HS-27A (cell line): ENCODE measurements around the gene PPDPF.
"Not testable (repeated sequence)": the region's sequence is repeated elsewhere in the genome, so short reads cannot be mapped to it uniquely, and the experiment has no call there.

Source experiments
- DNase-seq: peaks from one replicate; pipeline ENCODE4 v3.0.0-alpha.2; 2012; ENCODE audit warnings: low read depth, missing footprints

The PPDPF gene

GRCh38 chr20:63520504-63520933, at the start of gene PPDPF:
PPDPF (plus strand) TSS chr20:63520765; CDS start chr20:63521309, 544 bp downstream.
- DNase-seq, result peak; percentile 41

DNA sequence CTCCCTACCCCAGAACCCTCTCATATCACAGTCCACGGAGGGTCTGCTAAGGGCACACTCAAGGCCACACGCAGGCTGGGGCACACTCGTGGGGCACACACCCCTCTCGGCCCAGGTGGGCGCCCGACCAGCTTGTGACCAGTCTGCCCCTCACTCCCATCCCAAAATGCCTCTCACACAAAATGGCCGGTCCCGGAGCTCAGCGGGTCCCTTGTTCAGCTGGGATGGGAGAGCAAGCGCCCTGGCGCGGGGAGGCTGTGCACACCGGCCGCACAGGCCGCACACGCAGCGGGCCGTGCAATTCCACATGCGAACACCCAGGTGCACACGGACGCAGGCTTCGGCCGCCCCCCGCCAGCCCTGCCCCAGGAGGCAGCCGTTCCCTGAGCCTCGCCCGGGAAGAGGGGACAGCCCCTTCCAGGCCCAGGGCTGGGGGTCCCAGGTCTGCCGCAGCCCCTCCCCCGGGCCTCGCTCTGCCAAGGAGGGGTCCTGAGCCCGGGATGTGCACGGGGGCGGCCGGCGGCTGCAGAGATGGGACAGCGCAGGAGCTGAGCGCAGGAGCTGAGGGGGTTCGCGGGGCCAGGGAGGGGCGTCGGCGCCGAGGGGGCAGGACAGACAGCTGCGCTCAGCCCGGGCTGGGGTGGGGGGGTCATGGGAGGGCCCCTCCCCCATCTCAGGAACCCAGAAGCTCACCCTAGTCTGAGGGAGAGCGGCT, 49.4 kb upstream of the PPDPF start:
- DNase-seq, result no peak

GRCh38 chr20:63471717-63471980, 48.9 kb upstream of the PPDPF start:
- DNase-seq, result no peak

DNA sequence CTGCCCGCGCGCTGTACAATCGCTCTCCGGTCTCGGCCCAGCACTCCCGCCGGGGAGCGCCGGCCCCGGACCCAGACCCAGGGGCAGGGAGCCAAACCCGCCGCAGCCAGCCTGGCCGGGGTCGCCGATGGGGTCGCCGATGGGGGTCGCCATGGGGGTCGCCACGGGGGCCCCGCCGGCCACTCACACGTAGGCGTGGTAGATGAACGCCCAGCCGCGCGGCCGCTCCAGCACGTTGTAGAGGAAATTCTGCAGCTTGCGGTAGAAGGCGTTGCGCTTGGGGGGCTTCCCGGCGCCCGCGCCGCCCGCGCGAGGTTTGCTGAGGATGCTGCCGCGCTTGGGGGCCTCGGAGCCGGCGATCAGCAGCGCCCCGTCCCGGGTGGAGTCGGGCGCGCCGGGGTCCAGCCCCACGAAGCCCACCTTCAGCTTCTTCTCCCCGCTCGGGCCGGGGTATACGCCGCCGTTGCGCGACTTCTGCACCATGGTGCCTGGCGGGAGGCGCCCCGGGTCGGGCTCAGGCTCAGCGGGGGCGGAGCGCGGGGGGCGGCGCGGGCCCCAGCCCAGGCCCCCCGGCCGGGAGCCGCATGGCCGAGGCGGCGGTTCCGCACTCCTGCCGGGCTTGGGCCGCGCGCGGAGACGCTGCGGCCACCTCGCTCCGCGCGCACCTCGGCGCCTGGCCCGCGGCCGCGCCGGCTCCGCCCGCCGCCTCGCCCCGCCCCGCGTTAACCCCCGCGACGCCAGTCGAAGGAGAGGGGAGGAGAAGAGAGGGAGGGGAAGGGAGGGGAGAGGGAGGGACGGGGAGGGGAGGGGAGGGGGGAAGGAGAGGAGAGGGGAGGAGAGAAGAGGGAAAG, 48.4 kb upstream of the PPDPF start, which contains the start of gene KCNQ2:
TSS of gene KCNQ2 (minus strand) at position 675 of the 851 bp plus-strand sequence. CDS start at position 483, 192 bp downstream.
- no peak for DNase-seq

DNA sequence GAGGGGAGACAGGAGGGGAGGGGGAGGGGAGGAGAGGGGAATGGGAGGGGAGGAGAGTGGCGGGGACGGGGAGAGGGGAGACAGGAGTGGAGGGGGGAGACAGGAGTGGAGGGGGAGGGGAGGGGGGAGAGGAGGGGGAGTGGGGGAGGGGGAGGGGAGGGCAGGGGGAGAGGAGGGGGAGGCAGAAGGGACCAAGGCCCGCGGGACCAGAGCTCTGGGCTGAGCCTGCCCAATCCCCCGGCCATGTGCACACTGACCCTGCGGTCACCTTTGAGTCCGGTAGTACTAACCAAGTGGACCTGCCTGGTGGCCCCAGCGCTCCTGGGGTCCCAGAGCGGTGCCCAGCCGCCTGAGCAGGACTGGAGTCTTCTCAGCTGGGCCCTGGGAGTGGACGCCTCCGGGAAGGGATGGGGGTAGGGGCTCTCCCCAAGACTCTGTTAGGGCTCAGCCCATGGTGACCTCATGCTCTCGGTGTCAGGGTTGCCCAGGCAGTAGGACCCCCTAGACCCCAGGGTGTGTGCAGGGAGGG, 47.6 kb upstream of the PPDPF start:
- DNase-seq, result no peak

DNA sequence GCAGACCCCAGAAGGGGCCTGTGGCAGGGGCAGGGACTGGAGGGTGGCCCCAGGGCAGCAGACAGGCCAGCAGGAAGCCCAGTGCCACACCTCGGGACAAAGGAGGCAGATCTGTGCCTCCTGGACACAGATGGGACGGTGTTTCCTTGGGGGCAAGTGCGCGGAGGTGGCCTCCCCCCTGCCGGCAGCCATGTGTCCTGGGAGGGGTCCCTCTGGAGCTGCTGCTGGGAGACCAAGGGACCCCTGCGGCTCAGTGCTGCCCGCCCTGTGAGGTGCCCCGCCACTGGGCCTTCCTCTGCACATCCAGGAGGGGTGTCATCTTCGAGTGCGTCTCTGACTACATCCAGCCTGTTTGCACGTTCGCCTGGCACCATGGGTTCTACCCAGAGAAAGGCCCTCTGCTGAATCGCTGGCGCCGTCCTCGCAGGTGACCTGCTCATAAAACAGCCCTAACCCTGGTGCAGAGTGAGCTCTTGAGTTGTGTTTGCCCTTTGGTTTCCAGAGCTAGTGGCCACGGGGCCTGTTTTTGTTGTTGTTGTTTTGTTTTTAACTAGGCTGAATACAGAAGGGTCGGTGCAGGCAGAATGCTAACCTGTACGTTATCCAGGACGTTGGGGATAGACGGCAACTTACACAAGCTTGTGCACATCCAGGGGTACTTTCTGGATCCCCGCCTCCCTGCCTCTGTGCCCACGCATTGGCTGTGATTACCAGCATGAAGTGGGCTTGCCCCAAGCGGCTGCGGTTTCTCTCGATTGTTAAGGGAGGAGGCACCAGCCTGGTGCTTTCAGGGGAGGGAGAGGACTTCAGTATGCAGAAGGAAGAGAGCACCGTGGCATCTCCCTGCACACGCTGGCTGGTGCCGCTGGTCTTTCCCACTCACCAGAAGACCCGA, 46.8 kb upstream of the PPDPF start:
- no peak for DNase-seq

- no peak for DNase-seq
Observed at GRCh38 chr20:63475209-63475608, 45.4 kb upstream of the PPDPF start.

- no peak for DNase-seq
Observed at GRCh38 chr20:63477061-63477616, 43.4 kb upstream of the PPDPF start.

GRCh38 chr20:63477944-63478343, 42.6 kb upstream of the PPDPF start:
- no peak for DNase-seq

DNA sequence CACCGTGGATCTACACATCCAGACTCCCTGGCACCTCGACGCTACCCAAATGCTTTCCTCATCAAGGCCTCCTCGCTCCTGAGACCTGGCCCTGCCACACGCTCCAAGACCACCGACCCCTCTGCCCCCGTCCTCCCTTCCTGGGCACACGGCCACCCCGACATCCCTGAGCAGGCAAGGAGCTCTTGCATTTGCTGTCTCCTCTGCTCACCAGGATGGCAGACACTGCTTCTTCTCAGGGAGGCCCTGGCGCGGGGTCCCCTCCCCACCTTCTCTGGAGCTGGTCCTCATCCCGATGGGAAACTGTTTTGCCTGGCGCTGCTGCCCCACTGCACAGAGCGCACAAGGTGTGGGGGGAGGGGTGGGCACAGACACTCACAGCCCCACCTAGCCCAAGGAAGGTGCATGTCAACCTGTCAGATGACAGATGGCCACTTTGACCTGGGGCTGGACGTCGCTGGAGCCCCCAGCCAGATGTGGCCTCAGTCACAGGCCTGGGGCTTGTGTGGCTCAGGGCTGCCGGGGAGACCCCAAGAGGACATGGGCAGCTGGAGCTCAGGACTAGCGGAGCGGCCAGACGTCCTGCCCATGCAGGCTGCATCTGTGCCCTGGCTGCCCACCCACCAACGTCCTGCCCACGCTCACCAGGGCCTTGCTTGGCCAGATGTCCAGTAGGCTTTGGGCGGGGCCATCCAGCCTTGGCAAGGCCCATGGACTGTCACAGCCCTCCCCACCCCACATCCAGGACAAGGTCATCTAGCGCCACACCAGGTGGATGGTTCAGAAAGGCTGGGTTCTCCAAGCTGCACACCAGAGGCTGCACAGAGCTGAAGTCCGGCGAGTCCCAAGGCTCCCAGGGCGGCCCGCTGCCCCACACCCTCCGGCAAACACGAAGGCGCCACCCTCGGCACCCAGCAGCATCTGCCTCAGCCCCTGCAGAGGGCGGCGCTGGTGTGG, 41.9 kb upstream of the PPDPF start:
- no peak for DNase-seq

DNA sequence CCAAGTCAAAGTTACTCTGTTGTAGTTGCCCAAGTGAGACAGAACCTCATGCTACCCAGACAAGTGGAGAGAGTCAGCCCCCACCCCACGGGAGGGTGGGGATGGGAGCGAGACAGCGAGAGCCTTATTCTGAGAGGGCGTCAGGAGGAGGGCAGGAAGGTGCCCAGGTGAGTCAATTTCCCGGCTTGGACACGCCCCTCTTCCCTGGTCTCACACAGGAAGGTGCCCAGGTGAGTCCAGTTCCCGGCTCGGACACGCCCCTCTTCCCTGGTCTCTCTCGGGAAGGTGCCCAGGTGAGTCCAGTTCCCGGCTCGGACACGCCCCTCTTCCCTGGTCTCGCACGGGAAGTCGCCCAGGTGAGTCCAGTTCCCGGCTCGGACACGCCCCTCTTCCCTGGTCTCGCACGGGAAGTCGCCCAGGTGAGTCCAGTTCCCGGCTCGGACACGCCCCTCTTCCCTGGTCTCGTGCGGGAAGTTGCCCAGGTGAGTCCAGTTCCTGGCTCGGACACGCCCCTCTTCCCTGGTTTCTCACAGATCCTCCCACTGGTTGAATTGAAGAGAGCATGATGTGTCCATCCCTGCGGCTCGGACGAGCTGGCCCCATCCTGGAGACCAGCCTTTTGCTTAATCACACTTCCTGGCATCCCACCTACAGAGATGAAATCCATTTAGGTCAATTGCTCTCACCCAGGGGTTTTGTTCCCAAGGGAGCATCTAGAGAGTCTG, 40.7 kb upstream of the PPDPF start:
- DNase-seq, result not testable (repeated sequence)

- no peak for DNase-seq
Observed at GRCh38 chr20:63481503-63481902, 39.1 kb upstream of the PPDPF start.

DNA sequence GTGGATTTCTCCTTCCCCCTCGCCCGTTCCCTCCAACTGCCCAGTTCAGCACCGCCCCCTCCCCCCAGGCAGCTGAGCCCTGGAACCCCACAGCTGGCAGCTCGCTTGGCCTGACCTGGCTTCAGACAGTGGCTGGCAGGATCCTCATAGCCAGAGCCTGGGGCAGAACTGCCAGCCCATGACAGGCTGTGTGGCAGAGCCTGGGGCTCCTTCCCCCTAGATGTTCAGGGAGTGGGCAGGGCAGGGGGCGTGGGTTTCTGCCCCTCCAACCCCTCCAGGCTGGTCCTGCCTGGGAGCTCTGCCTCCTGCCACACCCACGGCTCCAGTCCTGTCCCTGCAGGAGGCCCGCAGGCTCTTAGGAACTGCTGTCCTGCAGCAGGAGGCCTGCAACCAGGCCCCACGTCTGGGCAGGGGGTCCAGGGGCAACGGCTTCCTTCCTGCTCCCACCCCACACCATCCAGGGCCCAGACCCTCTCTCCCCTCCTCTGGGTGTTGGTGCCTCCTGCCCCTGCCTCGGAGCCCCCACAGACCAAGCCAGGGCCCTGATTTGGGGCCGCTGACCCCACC, 38.5 kb upstream of the PPDPF start:
- DNase-seq, result no peak

DNA sequence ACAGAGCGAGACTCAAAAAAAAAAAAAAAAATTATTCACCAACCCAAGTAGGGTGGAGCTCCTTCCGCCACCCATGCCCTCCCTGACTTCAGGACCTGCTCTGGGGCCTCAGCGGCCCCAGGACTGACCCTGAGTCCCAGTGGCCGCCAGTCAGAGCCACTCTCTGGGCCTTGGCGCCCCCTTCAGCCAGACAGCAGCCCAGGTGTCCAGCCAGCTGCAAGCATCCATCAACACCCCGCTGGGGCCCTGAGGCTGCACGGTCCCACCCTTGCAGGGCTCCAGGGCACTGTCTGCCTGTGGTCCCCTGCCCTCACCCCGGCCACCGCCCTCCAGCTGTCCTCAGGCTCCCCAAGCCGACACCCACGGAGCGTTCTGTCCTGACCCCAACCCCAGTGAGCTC, 36.7 kb upstream of the PPDPF start:
- DNase-seq, result no peak

- DNase-seq, result no peak
Observed at GRCh38 chr20:63484236-63484635, 36.3 kb upstream of the PPDPF start.

DNA sequence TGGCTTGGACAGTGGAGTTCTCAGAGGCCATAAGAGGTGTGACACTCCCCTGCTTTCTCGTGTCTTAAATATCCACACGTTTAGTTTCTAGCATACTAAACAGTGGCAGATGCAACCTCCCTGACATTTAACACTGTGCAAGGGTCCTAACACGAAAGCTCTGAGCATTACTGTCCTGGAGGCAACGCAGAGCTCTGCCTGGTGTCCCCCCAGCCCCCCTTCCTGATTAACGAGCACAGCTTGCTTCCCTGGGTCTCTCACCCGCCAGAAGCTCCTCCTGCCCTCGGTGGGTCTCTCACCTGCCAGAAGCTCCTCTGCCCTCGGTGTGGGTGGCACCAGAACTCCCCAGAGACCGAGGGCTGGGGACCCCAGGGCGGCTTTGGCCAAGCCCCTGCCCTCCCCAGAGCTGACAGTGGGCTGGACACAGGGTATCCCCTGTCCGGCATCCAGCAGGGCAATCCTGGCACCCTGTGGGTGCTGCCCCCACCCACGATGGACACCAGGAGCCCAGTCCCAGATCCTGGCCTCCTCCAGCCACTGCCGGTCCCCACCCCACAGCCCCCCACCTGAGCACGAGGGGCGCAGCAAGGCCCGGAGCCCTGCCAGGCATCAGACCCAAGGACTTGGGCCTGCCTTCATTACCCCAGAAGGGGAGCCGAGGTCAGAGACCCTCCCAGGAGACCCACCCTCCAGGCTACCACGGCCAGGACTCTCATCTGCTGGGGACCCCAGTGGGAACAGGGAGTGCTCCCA, 35.7 kb upstream of the PPDPF start:
- no peak for DNase-seq

DNA sequence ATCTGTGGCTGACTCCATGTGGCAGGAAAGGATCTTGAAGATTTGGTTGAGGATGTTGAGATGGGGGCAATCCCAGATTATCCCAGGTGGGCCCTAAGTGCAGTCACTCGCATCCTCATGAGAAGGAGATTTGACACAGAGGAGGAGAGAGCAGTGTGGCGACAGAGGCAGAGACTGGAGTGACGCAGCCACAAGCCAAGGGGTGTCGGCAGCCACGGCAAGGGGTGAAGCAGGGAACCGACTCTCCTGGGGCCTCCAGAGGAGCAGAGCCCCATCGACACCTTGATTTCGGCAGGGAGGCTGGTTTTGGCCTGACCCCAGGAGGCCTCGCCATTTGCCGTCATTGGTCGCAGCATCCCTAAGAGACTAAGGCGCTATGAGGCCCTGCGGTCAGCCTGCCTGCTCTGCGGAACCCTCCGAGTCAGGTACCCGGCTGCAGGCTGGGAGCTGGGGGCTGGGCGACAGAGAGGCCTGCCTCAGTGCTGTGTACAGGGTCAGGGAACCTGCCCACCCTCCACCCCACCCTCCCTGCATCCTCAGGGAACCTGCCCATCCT, 34.2 kb upstream of the PPDPF start:
- DNase-seq, result no peak

- DNase-seq, result no peak
Observed at GRCh38 chr20:63487116-63487764, 33.3 kb upstream of the PPDPF start.
